HEK293 (cell line): ENCODE results near the gene ATP8A2.

Experiments used
- CTCF ChIA-PET: fragments of 350-600 bp; formaldehyde crosslinking; extraction: SDS; loops from one replicate; lab custom pipeline; 2021; ENCODE audit warnings: antibody characterized with exemption; lab: Yijun Ruan, JAX
- POLR2A ChIA-PET: fragments of 300-600 bp; formaldehyde crosslinking; extraction: SDS; loops from one replicate; lab custom pipeline; 2020; ENCODE audit warnings: antibody characterized with exemption, inconsistent platforms; lab: Yijun Ruan, JAX
- H3K27ac ChIP-seq: fragments of 200-500 bp; sonication (Bioruptor generic); 2 replicates; pipeline ENCODE4 v1.5.1; 2014; ENCODE audit warnings: low read depth, low read length, control low read depth, inconsistent platforms; ENCODE audit errors: extremely low read depth
- H3K36me3 ChIP-seq, 2 experiments: fragments of 200-500 bp in 1 of 2; sonication (Bioruptor generic) in 1 of 2; 1 replicate in 1 of 2; 2 replicates in 1 of 2; pipeline ENCODE4 v1.5.1; 2014 to 2017; ENCODE audit warnings: inconsistent platforms in 2 of 2, low read length in 2 of 2; ENCODE audit not compliant: control insufficient read depth in 2 of 2, insufficient read depth in 1 of 2
- H3K4me1 ChIP-seq: fragments of 200-500 bp; sonication (Bioruptor generic); 2 replicates; pipeline ENCODE4 v1.5.1; 2014; ENCODE audit warnings: mild to moderate bottlenecking, low read length, inconsistent platforms; ENCODE audit not compliant: control insufficient read depth, insufficient read depth
- H3K4me3 ChIP-seq: 2 replicates; pipeline ENCODE4 v1.5.1; 2011; ENCODE audit warnings: low read depth, mild to moderate bottlenecking, control low read depth, low read length, moderate library complexity
- H3K9me3 ChIP-seq: fragments of 200-500 bp; sonication (Bioruptor generic); 2 replicates; pipeline ENCODE4 v1.5.1; 2014; ENCODE audit warnings: low read depth, low read length, inconsistent platforms; ENCODE audit not compliant: control insufficient read depth, insufficient read depth
- BCL11A ChIP-seq: fragments of 450-650 bp; formaldehyde crosslinking; IDR thresholded peaks from 2 replicates; pipeline ENCODE4 v1.5.1; 2016; ENCODE audit warnings: low read depth, missing biosample characterization, missing genetic modification characterization
- GLI2 ChIP-seq: fragments of 450-650 bp; formaldehyde crosslinking; IDR thresholded peaks from 2 replicates; pipeline ENCODE4; 2017; ENCODE audit warnings: missing biosample characterization, missing genetic modification characterization, low read depth, borderline replicate concordance
- ZBTB1 ChIP-seq: fragments of 450-650 bp; formaldehyde crosslinking; IDR thresholded peaks from 2 replicates; pipeline ENCODE4 v1.5.1; 2016; ENCODE audit warnings: missing biosample characterization, missing genetic modification characterization
- ZBTB20 ChIP-seq: fragments of 450-650 bp; formaldehyde crosslinking; IDR thresholded peaks from 2 replicates; pipeline ENCODE4 v1.5.1; 2016; ENCODE audit warnings: missing biosample characterization, missing genetic modification characterization
- ZFP41 ChIP-seq: fragments of 450-650 bp; formaldehyde crosslinking; IDR thresholded peaks from 2 replicates; pipeline ENCODE4 v1.5.1; 2016; ENCODE audit warnings: missing biosample characterization, missing genetic modification characterization, borderline replicate concordance
- ZFP69B ChIP-seq: fragments of 450-650 bp; formaldehyde crosslinking; IDR thresholded peaks from 2 replicates; pipeline ENCODE4 v1.5.1; 2016; ENCODE audit warnings: missing biosample characterization, missing genetic modification characterization
- ZNF121 ChIP-seq: fragments of 450-650 bp; formaldehyde crosslinking; IDR thresholded peaks from 2 replicates; pipeline ENCODE4 v1.5.1; 2016; ENCODE audit warnings: missing biosample characterization, missing genetic modification characterization
- ZNF202 ChIP-seq: fragments of 450-650 bp; formaldehyde crosslinking; IDR thresholded peaks from 2 replicates; pipeline ENCODE4 v1.5.1; 2016; ENCODE audit warnings: missing biosample characterization, missing genetic modification characterization, borderline replicate concordance
- ZNF335 ChIP-seq: fragments of 450-650 bp; formaldehyde crosslinking; conservative IDR thresholded peaks from 2 replicates; pipeline ENCODE4 v1.5.1; 2016; ENCODE audit warnings: missing biosample characterization, missing genetic modification characterization
- ZNF37A ChIP-seq: fragments of 450-650 bp; IDR thresholded peaks from 2 replicates; pipeline ENCODE4 v1.5.1; 2018; ENCODE audit warnings: missing biosample characterization, missing genetic modification characterization
- ZNF510 ChIP-seq: fragments of 450-650 bp; formaldehyde crosslinking; IDR thresholded peaks from 2 replicates; pipeline ENCODE4 v1.5.1; 2018; ENCODE audit warnings: mild to moderate bottlenecking, missing genetic modification characterization, missing biosample characterization; ENCODE audit not compliant: insufficient replicate concordance
- ZNF514 ChIP-seq: fragments of 450-650 bp; formaldehyde crosslinking; IDR thresholded peaks from 2 replicates; pipeline ENCODE4 v1.5.1; 2016; ENCODE audit warnings: missing biosample characterization, missing genetic modification characterization
- ZNF529 ChIP-seq: fragments of 450-650 bp; formaldehyde crosslinking; IDR thresholded peaks from 2 replicates; pipeline ENCODE4 v1.5.1; 2017; ENCODE audit warnings: missing genetic modification characterization, missing biosample characterization; ENCODE audit not compliant: insufficient replicate concordance
- ZNF555 ChIP-seq: fragments of 450-650 bp; formaldehyde crosslinking; conservative IDR thresholded peaks from 2 replicates; pipeline ENCODE4 v1.5.1; 2017; ENCODE audit warnings: missing biosample characterization, mild to moderate bottlenecking, missing genetic modification characterization, inconsistent platforms
- ZNF707 ChIP-seq: fragments of 450-650 bp; formaldehyde crosslinking; IDR thresholded peaks from 2 replicates; pipeline ENCODE4 v1.5.1; 2016; ENCODE audit warnings: missing biosample characterization, missing genetic modification characterization
- ZNF792 ChIP-seq: fragments of 450-650 bp; formaldehyde crosslinking; IDR thresholded peaks from 2 replicates; pipeline ENCODE4 v1.5.1; 2016; ENCODE audit warnings: missing biosample characterization, missing genetic modification characterization
- ZNF830 ChIP-seq: fragments of 450-650 bp; IDR thresholded peaks from 2 replicates; pipeline ENCODE4 v1.5.0; 2018; ENCODE audit warnings: missing biosample characterization, missing genetic modification characterization, low read depth, mild to moderate bottlenecking, moderate library complexity
- ZSCAN16 ChIP-seq: fragments of 450-650 bp; formaldehyde crosslinking; IDR thresholded peaks from 2 replicates; pipeline ENCODE4 v1.5.1; 2016; ENCODE audit warnings: missing biosample characterization, missing genetic modification characterization
- ZSCAN30 ChIP-seq: fragments of 450-650 bp; IDR thresholded peaks from 2 replicates; pipeline ENCODE4 v1.5.1; 2018; ENCODE audit warnings: missing biosample characterization, mild to moderate bottlenecking, missing genetic modification characterization, moderate library complexity
- TF ChIP-seq, protein P1 (sequence below): fragments of 450-650 bp; formaldehyde crosslinking; IDR thresholded peaks from 2 replicates; pipeline ENCODE4 v1.5.1; 2016; ENCODE audit warnings: missing biosample characterization, missing genetic modification characterization
- TF ChIP-seq, protein P2 (sequence below): fragments of 450-650 bp; formaldehyde crosslinking; IDR thresholded peaks from 2 replicates; pipeline ENCODE4 v1.5.1; 2016; ENCODE audit warnings: missing biosample characterization, missing genetic modification characterization
- TF ChIP-seq, protein P3 (sequence below): fragments of 450-650 bp; formaldehyde crosslinking; IDR thresholded peaks from 2 replicates; pipeline ENCODE4 v1.5.1; 2016; ENCODE audit warnings: missing biosample characterization, missing genetic modification characterization
- TF ChIP-seq, protein P4 (sequence below): fragments of 450-650 bp; formaldehyde crosslinking; IDR thresholded peaks from 2 replicates; pipeline ENCODE4 v1.5.1; 2016; ENCODE audit warnings: missing biosample characterization, missing genetic modification characterization
- TF ChIP-seq, protein P5 (sequence below): fragments of 450-650 bp; formaldehyde crosslinking; IDR thresholded peaks from 2 replicates; pipeline ENCODE4 v1.5.1; 2016; ENCODE audit warnings: missing biosample characterization, missing genetic modification characterization
- TF ChIP-seq, protein P6 (sequence below): fragments of 450-650 bp; formaldehyde crosslinking; IDR thresholded peaks from 2 replicates; pipeline ENCODE4 v1.5.1; 2016; ENCODE audit warnings: missing biosample characterization, missing genetic modification characterization

Gene ATP8A2

DNA sequence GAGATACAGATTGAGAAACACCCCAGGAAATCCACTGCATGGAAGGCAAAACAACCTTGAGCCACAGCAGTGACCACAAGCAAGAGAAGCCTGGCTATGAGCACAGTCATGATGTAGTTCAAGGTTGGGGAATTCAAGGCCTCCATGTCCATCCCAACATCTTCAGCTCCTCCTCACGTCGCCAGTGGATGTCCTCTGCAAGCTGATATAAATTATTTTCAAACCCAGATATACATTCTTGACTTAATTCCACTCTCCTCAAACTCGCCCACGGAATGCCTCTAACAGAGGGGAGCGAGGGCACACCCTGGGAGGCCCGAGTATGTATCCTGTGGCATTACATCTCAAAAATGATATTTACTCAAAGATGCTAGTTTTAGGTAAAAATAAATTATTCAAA lies 574.5 kb downstream of the ATP8A2 start:
- ChIA-PET POLR2A (no interaction called here), CTCF (no interaction called here)
- no peak for TF ChIP-seq ZFP41
- TF ChIP-seq ZNF529 (tag by site-specific recombination) = no peak
- no peaks in the 10 kb centered on the region for H3K36me3 ChIP-seq
- no peak overlapping the region for H3K27ac ChIP-seq
- H3K4me1 ChIP-seq = no peaks in the 10 kb centered on the region
- no peaks in the 10 kb centered on the region for H3K9me3 ChIP-seq
- no peak overlapping the region for H3K4me3 ChIP-seq

DNA sequence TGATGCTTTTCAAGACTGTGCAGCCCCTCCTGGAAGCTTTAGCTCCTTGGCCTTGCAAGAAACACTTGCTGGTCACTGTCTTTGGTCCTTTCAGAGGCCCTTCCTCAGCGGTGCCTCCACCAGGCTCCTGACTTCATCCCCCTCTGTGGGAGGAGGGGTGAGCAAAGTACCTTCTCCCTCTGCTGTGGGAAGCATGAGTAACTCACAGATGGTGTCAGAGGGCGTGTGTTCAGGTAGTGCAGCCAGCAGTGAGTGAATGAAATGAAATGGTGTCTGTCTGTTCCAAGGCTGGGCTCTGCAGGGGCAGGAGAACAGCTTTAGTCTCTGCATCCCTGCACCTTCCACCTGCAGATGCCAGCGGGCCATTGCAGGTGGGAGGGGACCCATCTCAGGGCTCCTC lies 577.1 kb downstream of the ATP8A2 start:
- no peak overlapping the region for H3K27ac ChIP-seq
- H3K4me3 ChIP-seq = no peak overlapping the region
- H3K36me3 ChIP-seq = no peaks in the 10 kb centered on the region
- TF ChIP-seq ZNF37A (tag by site-specific recombination) (no peak), GLI2 (no peak), ZNF792 (tag by site-specific recombination) (no peak), ZBTB1 (tag by site-specific recombination) (no peak), ZNF335 (tag by site-specific recombination) (no peak), ZSCAN30 (tag by site-specific recombination) (no peak), ZNF555 (no peak), ZFP69B (no peak), ZNF121 (no peak), ZNF510 (tag by site-specific recombination) (no peak), ZNF830 (tag by site-specific recombination) (no peak)
- TF ChIP-seq, protein P1, sequence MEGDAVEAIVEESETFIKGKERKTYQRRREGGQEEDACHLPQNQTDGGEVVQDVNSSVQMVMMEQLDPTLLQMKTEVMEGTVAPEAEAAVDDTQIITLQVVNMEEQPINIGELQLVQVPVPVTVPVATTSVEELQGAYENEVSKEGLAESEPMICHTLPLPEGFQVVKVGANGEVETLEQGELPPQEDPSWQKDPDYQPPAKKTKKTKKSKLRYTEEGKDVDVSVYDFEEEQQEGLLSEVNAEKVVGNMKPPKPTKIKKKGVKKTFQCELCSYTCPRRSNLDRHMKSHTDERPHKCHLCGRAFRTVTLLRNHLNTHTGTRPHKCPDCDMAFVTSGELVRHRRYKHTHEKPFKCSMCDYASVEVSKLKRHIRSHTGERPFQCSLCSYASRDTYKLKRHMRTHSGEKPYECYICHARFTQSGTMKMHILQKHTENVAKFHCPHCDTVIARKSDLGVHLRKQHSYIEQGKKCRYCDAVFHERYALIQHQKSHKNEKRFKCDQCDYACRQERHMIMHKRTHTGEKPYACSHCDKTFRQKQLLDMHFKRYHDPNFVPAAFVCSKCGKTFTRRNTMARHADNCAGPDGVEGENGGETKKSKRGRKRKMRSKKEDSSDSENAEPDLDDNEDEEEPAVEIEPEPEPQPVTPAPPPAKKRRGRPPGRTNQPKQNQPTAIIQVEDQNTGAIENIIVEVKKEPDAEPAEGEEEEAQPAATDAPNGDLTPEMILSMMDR (tag by site-specific recombination) = no peak
- TF ChIP-seq, protein P2, sequence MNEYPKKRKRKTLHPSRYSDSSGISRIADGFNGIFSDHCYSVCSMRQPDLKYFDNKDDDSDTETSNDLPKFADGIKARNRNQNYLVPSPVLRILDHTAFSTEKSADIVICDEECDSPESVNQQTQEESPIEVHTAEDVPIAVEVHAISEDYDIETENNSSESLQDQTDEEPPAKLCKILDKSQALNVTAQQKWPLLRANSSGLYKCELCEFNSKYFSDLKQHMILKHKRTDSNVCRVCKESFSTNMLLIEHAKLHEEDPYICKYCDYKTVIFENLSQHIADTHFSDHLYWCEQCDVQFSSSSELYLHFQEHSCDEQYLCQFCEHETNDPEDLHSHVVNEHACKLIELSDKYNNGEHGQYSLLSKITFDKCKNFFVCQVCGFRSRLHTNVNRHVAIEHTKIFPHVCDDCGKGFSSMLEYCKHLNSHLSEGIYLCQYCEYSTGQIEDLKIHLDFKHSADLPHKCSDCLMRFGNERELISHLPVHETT (tag by site-specific recombination) = no peak
- TF ChIP-seq, protein P3, sequence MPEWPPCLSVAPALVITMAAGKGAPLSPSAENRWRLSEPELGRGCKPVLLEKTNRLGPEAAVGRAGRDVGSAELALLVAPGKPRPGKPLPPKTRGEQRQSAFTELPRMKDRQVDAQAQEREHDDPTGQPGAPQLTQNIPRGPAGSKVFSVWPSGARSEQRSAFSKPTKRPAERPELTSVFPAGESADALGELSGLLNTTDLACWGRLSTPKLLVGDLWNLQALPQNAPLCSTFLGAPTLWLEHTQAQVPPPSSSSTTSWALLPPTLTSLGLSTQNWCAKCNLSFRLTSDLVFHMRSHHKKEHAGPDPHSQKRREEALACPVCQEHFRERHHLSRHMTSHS (tag by site-specific recombination) = no peak
- ChIA-PET POLR2A (no interaction called here), CTCF (no interaction called here)
- H3K9me3 ChIP-seq = no peaks in the 10 kb centered on the region
- no peaks in the 10 kb centered on the region for H3K4me1 ChIP-seq

DNA sequence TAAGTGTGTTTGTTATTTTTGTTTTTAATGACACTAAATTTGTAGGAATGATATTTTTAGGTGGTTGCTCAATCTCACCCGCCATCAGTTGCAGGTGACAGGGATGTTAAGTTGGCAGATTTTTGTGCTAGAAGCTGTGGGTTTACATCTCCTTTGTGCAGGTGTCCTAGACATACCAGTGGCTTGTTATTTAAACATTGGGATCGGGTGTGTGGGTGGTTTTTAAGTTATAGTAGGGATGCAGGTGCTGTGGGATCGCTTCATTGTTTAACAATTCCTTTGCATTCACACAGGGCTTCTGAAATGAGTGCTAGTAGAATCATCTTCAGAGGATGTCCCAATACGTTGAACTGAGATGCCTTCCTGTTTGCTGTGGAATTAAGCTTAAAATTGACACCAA lies 580.1 kb downstream of the ATP8A2 start:
- H3K4me3 ChIP-seq = no peak overlapping the region
- CTCF ChIA-PET = no interaction called here
- H3K36me3 ChIP-seq = no peaks in the 10 kb centered on the region
- H3K27ac ChIP-seq = no peak overlapping the region
- no peaks in the 10 kb centered on the region for H3K9me3 ChIP-seq
- no peaks in the 10 kb centered on the region for H3K4me1 ChIP-seq
- POLR2A ChIA-PET = no interaction called here
- TF ChIP-seq, protein P4, sequence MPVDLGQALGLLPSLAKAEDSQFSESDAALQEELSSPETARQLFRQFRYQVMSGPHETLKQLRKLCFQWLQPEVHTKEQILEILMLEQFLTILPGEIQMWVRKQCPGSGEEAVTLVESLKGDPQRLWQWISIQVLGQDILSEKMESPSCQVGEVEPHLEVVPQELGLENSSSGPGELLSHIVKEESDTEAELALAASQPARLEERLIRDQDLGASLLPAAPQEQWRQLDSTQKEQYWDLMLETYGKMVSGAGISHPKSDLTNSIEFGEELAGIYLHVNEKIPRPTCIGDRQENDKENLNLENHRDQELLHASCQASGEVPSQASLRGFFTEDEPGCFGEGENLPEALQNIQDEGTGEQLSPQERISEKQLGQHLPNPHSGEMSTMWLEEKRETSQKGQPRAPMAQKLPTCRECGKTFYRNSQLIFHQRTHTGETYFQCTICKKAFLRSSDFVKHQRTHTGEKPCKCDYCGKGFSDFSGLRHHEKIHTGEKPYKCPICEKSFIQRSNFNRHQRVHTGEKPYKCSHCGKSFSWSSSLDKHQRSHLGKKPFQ (tag by site-specific recombination) = no peak
- TF ChIP-seq ZSCAN16 (tag by site-specific recombination) = no peak
- TF ChIP-seq ZNF707 (tag by site-specific recombination) = no peak
- no peak for TF ChIP-seq ZNF514
- no peak for TF ChIP-seq BCL11A (tag by site-specific recombination)
- no peak for TF ChIP-seq ZBTB1 (tag by site-specific recombination)
- TF ChIP-seq, protein P5, sequence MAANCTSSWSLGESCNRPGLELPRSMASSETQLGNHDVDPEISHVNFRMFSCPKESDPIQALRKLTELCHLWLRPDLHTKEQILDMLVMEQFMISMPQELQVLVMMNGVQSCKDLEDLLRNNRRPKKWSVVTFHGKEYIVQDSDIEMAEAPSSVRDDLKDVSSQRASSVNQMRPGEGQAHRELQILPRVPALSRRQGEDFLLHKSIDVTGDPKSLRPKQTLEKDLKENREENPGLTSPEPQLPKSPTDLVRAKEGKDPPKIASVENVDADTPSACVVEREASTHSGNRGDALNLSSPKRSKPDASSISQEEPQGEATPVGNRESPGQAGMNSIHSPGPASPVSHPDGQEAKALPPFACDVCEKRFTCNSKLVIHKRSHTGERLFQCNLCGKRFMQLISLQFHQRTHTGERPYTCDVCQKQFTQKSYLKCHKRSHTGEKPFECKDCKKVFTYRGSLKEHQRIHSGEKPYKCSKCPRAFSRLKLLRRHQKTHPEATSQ (tag by site-specific recombination) = no peak
- TF ChIP-seq ZNF202 (tag by site-specific recombination) = no peak
- TF ChIP-seq, protein P6, sequence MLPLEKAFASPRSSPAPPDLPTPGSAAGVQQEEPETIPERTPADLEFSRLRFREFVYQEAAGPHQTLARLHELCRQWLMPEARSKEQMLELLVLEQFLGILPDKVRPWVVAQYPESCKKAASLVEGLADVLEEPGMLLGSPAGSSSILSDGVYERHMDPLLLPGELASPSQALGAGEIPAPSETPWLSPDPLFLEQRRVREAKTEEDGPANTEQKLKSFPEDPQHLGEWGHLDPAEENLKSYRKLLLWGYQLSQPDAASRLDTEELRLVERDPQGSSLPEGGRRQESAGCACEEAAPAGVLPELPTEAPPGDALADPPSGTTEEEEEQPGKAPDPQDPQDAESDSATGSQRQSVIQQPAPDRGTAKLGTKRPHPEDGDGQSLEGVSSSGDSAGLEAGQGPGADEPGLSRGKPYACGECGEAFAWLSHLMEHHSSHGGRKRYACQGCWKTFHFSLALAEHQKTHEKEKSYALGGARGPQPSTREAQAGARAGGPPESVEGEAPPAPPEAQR = no peak
- TF ChIP-seq ZFP41 = no peak
- TF ChIP-seq ZFP69B = no peak
- TF ChIP-seq ZBTB20 = no peak
